Measurements from ENCODE around the gene IWS1. TPM values are rescaled to one million over a fixed set of nuclear protein-coding genes. Genes with fewer than 3 reads are reported as not detected.

The IWS1 gene
- 35.6 and 53.1 TPM in 2 replicates for total RNA-seq

DNA sequence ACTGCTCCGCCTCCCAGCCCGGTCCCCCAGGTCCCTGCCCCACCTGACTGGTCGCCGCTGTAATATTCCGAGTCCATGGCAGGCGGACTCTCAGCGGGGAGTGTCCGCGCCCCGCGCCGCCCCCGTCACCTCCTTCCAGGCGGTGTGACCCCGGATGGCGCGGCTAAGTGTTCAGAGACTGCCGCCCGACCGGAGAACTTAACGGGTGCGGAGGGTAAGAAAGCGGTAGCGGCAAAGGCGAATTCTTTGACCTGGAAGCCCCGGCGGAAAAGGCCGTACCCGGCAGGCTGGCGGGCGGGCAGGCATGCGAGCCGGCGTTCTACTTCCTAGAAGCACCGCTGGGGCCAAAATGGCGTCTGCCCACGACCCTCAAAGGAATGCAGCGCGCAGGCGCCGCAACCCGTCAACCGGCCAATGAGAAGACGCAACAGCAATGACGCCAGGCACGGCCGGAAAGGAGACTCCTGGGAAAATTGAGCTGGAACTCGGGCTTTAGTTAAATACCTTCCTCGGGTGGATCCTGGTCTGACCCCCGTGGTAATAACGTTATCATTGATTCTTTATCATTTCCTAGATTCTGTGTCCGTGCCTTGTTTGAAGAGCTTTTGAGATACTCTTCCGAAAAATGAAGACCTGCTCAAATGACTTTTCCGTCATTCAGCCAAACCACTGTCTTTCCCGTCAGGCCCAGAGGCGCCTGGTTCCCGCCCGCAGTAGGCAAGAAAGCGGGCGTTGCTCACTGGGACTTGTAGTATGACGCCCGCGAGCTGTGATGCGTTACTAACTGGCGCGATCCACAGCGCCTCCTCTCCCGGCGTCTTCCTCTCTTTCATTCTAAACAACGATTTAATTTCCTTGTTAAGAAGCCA lies at the start of gene IWS1:
Gene IWS1 (minus strand): TSS at position 358 of the 869 bp plus-strand sequence. CDS start 281 bp downstream, at position 77.

DNA sequence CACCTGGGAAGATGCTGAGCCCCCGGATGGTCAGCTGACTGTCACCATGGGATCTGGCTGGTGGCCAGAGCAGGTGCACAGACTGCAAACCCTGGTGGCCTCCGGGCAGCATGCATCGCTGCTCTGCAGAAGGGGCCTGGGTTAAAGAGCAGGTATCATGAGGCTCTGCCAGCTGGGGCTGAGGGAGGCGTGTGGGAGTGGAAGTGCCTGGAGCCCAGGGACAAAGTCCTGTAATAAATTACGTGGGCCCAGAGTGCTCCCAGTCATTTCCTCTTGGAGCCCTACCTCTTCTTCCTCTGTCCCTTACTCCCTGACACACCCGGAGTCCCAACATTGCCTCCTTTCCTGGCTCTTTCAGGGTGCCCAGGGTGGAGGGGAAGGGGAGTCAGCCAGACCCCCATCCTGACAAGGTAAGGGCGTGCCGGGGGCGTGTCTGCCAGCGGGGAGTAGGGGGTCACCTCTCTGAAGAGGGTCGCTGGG lies 9.2 kb upstream of the IWS1 start, which contains the start of gene MYO7B:
Gene MYO7B (plus strand): TSS at position 262 of the 480 bp plus-strand sequence. CDS start 24,040 bp downstream, outside the sequence.

Other genes with a start within 250 kb of the IWS1 start
- 45.1 and 52.1 TPM in 2 replicates for gene ERCC3, start 232.3 kb downstream of the IWS1 start, total RNA-seq
- 50.2 and 52.0 TPM in 2 replicates for gene MAP3K2, start 138.5 kb downstream of the IWS1 start, total RNA-seq
- gene PROC, start 108.1 kb downstream of the IWS1 start, total RNA-seq = not detected in 2 replicates
- 0.09 and 0.59 TPM in 2 replicates for gene MYO7B, start 9.2 kb upstream of the IWS1 start, total RNA-seq
- gene GPR17, start 119.7 kb upstream of the IWS1 start, total RNA-seq = not detected in 2 replicates
- gene LIMS2, start 149.0 kb upstream of the IWS1 start, total RNA-seq = 2.6 and 6.8 TPM in 2 replicates
- gene SFT2D3, start 175.0 kb upstream of the IWS1 start, total RNA-seq = 4.1 and 5.3 TPM in 2 replicates

Measured in smooth muscle cell of the umbilical artery (primary cell).